GM23338 (cell line): Measurements from ENCODE around the gene LRBA. TPM values are rescaled to one million over a fixed set of nuclear protein-coding genes. Genes with fewer than 3 reads are reported as not detected.

ENCODE experiments used
- CREB1 ChIP-seq: fragments of 250-450 bp; sonication (Bioruptor Pico); IDR thresholded peaks from 2 replicates; pipeline ENCODE4 v1.5.0; 2020; ENCODE audit warnings: low read depth, mild to moderate bottlenecking, moderate library complexity
- ETS1 ChIP-seq: IDR thresholded peaks from 2 replicates; pipeline ENCODE4 v1.6.1; 2016; ENCODE audit warnings: antibody characterized with exemption
- EZH2 ChIP-seq: fragments of 200-600 bp; sonication (generic); IDR thresholded peaks from one replicate; pipeline ENCODE4 v1.8.0; 2017; ENCODE audit warnings: antibody characterized with exemption, mild to moderate bottlenecking, low read depth; ENCODE audit not compliant: unreplicated experiment
- EZH2phosphoT487 ChIP-seq: fragments of 200-600 bp; sonication (generic); IDR thresholded peaks from one replicate; pipeline ENCODE4 v1.8.1; 2018; ENCODE audit warnings: antibody characterized with exemption; ENCODE audit not compliant: unreplicated experiment
- JUNB ChIP-seq: IDR thresholded peaks from one replicate; pipeline ENCODE4 v1.6.1; 2016; ENCODE audit warnings: antibody characterized with exemption; ENCODE audit not compliant: unreplicated experiment
- NANOG ChIP-seq: IDR thresholded peaks from 2 replicates; pipeline ENCODE4 v1.6.1; 2016; ENCODE audit warnings: antibody characterized with exemption, borderline replicate concordance
- POLR2AphosphoS5 ChIP-seq: IDR thresholded peaks from 2 replicates; pipeline ENCODE4 v1.6.1; 2016; ENCODE audit warnings: antibody characterized with exemption, low read depth
- ZNF114 ChIP-seq: fragments of 250-450 bp; sonication (Bioruptor Pico); IDR thresholded peaks from 2 replicates; pipeline ENCODE4 v1.5.0; 2020; ENCODE audit warnings: mild to moderate bottlenecking, moderate library complexity
- ZNF331 ChIP-seq: fragments of 250-450 bp; sonication (Bioruptor Pico); IDR thresholded peaks from 2 replicates; pipeline ENCODE4 v1.5.0; 2020; ENCODE audit warnings: low read depth, mild to moderate bottlenecking, moderate library complexity
- ZNF462 ChIP-seq: fragments of 250-450 bp; sonication (Bioruptor Pico); IDR thresholded peaks from 2 replicates; pipeline ENCODE4 v1.5.0; 2020; ENCODE audit warnings: mild to moderate bottlenecking, moderate library complexity
- polyA plus RNA-seq: library from polyadenylated mRNA; unstranded; fragments of >200 nt; fragmentation: Nextera tagmentation; extraction: Ambion mirVana; gene quantifications from 2 replicates; pipeline ENCODE4 v1.2.1, GENCODE V29; 2016
- total RNA-seq: library from RNA; depleted of rRNA; stranded (reverse); fragments of >200 nt; shearing (Covaris generic); gene quantifications from 2 replicates; pipeline ENCODE4 v1.2.3, GENCODE V29; 2014
- TF ChIP-seq, protein P1 (sequence below): IDR thresholded peaks from one replicate; pipeline ENCODE4 v1.6.1; 2018; ENCODE audit warnings: antibody characterized with exemption; ENCODE audit not compliant: unreplicated experiment

Gene LRBA
- total and polyA plus RNA-seq, 2 experiments from 2014 or later = 23.3 to 126 TPM

GRCh38 chr4:150817804-150818528, 197.1 kb downstream of the LRBA start (continued):
- TF ChIP-seq ZNF462 (CRISPR knock-in tag) (no peak), EZH2phosphoT487 (no peak), ETS1 (no peak), EZH2 (no peak), ZNF331 (no peak), CREB1 (CRISPR knock-in tag) (no peak), ZNF114 (CRISPR knock-in tag) (no peak), NANOG (no peak), POLR2AphosphoS5 (no peak), JUNB (no peak)
- TF ChIP-seq, protein P1, sequence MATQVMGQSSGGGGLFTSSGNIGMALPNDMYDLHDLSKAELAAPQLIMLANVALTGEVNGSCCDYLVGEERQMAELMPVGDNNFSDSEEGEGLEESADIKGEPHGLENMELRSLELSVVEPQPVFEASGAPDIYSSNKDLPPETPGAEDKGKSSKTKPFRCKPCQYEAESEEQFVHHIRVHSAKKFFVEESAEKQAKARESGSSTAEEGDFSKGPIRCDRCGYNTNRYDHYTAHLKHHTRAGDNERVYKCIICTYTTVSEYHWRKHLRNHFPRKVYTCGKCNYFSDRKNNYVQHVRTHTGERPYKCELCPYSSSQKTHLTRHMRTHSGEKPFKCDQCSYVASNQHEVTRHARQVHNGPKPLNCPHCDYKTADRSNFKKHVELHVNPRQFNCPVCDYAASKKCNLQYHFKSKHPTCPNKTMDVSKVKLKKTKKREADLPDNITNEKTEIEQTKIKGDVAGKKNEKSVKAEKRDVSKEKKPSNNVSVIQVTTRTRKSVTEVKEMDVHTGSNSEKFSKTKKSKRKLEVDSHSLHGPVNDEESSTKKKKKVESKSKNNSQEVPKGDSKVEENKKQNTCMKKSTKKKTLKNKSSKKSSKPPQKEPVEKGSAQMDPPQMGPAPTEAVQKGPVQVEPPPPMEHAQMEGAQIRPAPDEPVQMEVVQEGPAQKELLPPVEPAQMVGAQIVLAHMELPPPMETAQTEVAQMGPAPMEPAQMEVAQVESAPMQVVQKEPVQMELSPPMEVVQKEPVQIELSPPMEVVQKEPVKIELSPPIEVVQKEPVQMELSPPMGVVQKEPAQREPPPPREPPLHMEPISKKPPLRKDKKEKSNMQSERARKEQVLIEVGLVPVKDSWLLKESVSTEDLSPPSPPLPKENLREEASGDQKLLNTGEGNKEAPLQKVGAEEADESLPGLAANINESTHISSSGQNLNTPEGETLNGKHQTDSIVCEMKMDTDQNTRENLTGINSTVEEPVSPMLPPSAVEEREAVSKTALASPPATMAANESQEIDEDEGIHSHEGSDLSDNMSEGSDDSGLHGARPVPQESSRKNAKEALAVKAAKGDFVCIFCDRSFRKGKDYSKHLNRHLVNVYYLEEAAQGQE = no peak
